CD14-positive monocyte (primary cell): ENCODE data around the gene MMUT. TPM values are rescaled to one million over a fixed set of nuclear protein-coding genes. Genes with fewer than 3 reads are reported as not detected.

Source experiments
- DNase-seq, 3 donors: peaks; one replicate each; pipeline ENCODE4 v3.0.0-alpha.2; 2011 to 2022
- H2AFZ ChIP-seq: 2 replicates; pipeline ENCODE4 v1.6.0; 2012; ENCODE audit warnings: mild to moderate bottlenecking, low read depth, low read length, inconsistent platforms; ENCODE audit not compliant: insufficient read depth, poor library complexity, severe bottlenecking
- H3K27ac ChIP-seq, 2 donors: 1 replicate in 1 of 2; 2 replicates in 1 of 2; pipeline ENCODE4 v1.5.1; 2012 to 2013; ENCODE audit warnings: low read length in 2 of 2, control low read depth in 1 of 2, inconsistent platforms in 1 of 2, low read depth in 1 of 2, mild to moderate bottlenecking in 1 of 2
- H3K27me3 ChIP-seq, 2 donors: one replicate each; pipeline versions ENCODE4 v1.6.0 to v1.6.1; 2011 to 2013; ENCODE audit warnings: low read length in 2 of 2; ENCODE audit not compliant: control insufficient read depth in 2 of 2, insufficient read depth in 2 of 2
- H3K36me3 ChIP-seq, 2 donors: replicated peaks in 1 of 2; 1 replicate in 1 of 2; 2 replicates in 1 of 2; pipeline versions ENCODE4 v1.5.1 to v1.6.1; 2012 to 2013; ENCODE audit warnings: low read length in 2 of 2, control low read depth in 1 of 2, inconsistent platforms in 1 of 2, mild to moderate bottlenecking in 1 of 2; ENCODE audit not compliant: insufficient read depth in 2 of 2, control insufficient read depth in 1 of 2
- H3K4me1 ChIP-seq, 2 donors: 1 replicate in 1 of 2; 2 replicates in 1 of 2; pipeline versions ENCODE4 v1.5.1 to v1.6.1; 2012 to 2013; ENCODE audit warnings: low read length in 2 of 2, control low read depth in 1 of 2, inconsistent platforms in 1 of 2, mild to moderate bottlenecking in 1 of 2, moderate library complexity in 1 of 2; ENCODE audit not compliant: insufficient read depth in 2 of 2, control insufficient read depth in 1 of 2
- H3K4me2 ChIP-seq: replicated peaks from 2 replicates; pipeline ENCODE3; 2012; ENCODE audit warnings: low read length, moderate library complexity, mild to moderate bottlenecking; ENCODE audit not compliant: poor library complexity, severe bottlenecking; ENCODE audit errors: extremely low read depth
- H3K4me3 ChIP-seq, 3 experiments: fragments of 200-600 bp in 1 of 3; sonication (generic) in 1 of 3; replicated peaks in 1 of 3; 1 replicate in 2 of 3; 2 replicates in 1 of 3; pipeline ENCODE4 v1.5.1; 2011 to 2013; ENCODE audit warnings: low read length in 3 of 3, mild to moderate bottlenecking in 3 of 3, control low read depth in 2 of 3, low read depth in 2 of 3, inconsistent platforms in 1 of 3, moderate library complexity in 1 of 3
- H3K79me2 ChIP-seq: 2 replicates; pipeline ENCODE4 v1.6.0; 2012; ENCODE audit warnings: mild to moderate bottlenecking, control low read depth, inconsistent platforms, low read length, moderate library complexity; ENCODE audit not compliant: insufficient read depth
- H3K9ac ChIP-seq: 2 replicates; pipeline ENCODE4 v1.6.0; 2017; ENCODE audit warnings: low read length, mild to moderate bottlenecking; ENCODE audit not compliant: insufficient read depth, poor library complexity, severe bottlenecking
- H3K9me3 ChIP-seq, 2 donors: replicated peaks in 1 of 2; 1 replicate in 1 of 2; 2 replicates in 1 of 2; pipeline versions ENCODE4 v1.5.1 to v1.6.1; 2012 to 2013; ENCODE audit warnings: low read length in 2 of 2, control low read depth in 1 of 2; ENCODE audit not compliant: control insufficient read depth in 1 of 2, insufficient read depth in 1 of 2
- H4K20me1 ChIP-seq: 2 replicates; pipeline ENCODE4 v1.6.0; 2012; ENCODE audit warnings: mild to moderate bottlenecking, low read length, control low read depth, moderate library complexity; ENCODE audit not compliant: insufficient read depth
- H3K27ac Mint-ChIP-seq, 7 donors: one replicate each; pipeline ENCODE4 v1.8.0; 2020; ENCODE audit warnings: mild to moderate bottlenecking in 7 of 7, mixed read lengths in 7 of 7, moderate library complexity in 6 of 7, inconsistent platforms in 2 of 7
- H3K27me3 Mint-ChIP-seq, 3 donors: one replicate each; pipeline ENCODE4 v1.8.0; 2021 to 2022; ENCODE audit warnings: low read depth in 3 of 3, mild to moderate bottlenecking in 3 of 3, mixed read lengths in 3 of 3, moderate library complexity in 3 of 3, inconsistent platforms in 1 of 3
- H3K36me3 Mint-ChIP-seq, 2 donors: one replicate each; pipeline ENCODE4 v1.8.0; 2020; ENCODE audit warnings: mixed read lengths in 2 of 2, inconsistent platforms in 1 of 2, mild to moderate bottlenecking in 1 of 2
- H3K4me1 Mint-ChIP-seq: one replicate; pipeline ENCODE4 v1.8.0; 2020; ENCODE audit warnings: mild to moderate bottlenecking, mixed read lengths
- H3K4me3 Mint-ChIP-seq, 2 donors: one replicate each; pipeline ENCODE4 v1.8.0; 2020; ENCODE audit warnings: mild to moderate bottlenecking in 2 of 2, mixed read lengths in 2 of 2, moderate library complexity in 1 of 2
- H3K9me3 Mint-ChIP-seq, 7 donors: one replicate each; pipeline ENCODE4 v1.8.0; 2020 to 2022; ENCODE audit warnings: mixed read lengths in 7 of 7, mild to moderate bottlenecking in 6 of 7, moderate library complexity in 6 of 7, inconsistent platforms in 2 of 7
- CTCF ChIP-seq: fragments of 200-600 bp; IDR thresholded peaks from one replicate; pipeline ENCODE4 v1.8.0; 2022; ENCODE audit warnings: antibody characterized with exemption, mild to moderate bottlenecking
- WGBS: methylation state at CpG from one replicate; pipeline ENCODE4 v1.1.5; 2013; ENCODE audit warnings: missing lambda C conversion rate; ENCODE audit not compliant: insufficient coverage; 5-methylcytosine and 5-hydroxymethylcytosine counted together
- intact Hi-C, 2 donors: fragments of 100-400 bp; cut with micrococcal nuclease; formaldehyde crosslinking; loops; one replicate each; pipeline versions ENCODE4 v1.15.0 to v1.15.1; 2023
- polyA plus RNA-seq, 3 donors: library from polyadenylated mRNA; depleted of rRNA in 1 of 3; unstranded in 2 of 3; stranded (reverse) in 1 of 3; fragments of 300-500 nt in 2 of 3; fragments of >200 nt in 1 of 3; fragmentation: Illumina TruSeq in 2 of 3; gene quantifications; 1 replicate in 2 of 3; 2 replicates in 1 of 3; pipeline ENCODE4 v1.2.3, GENCODE V29; 2012 to 2021

MMUT gene
- polyA plus RNA-seq, 3 donors = 3.2 to 9.2 (median 6.4) TPM

- no peak overlapping the region for H3K4me2 ChIP-seq
- no peaks in the 10 kb centered on the region for H3K9me3 ChIP-seq
- no CpG with 5 or more reads among the region's 3 CpGs for WGBS
- Mint-ChIP-seq H3K27ac (no peak overlapping the region), H3K4me3 (no peak overlapping the region), H3K4me1 (peaks cover 10% of the 10 kb centered on the region), H3K9me3 (no peaks in the 10 kb centered on the region), H3K27me3 (no peaks in the 10 kb centered on the region), H3K36me3 (peaks cover 33 to 44% of the 10 kb centered on the region in 2 donors)
- intact Hi-C loops = no loop called here
- peaks cover 4% of the 10 kb centered on the region for H3K79me2 ChIP-seq
- no peak for DNase-seq
- H3K4me3 ChIP-seq = no peak overlapping the region
- peaks cover 33 to 68% of the 10 kb centered on the region in 2 donors for H3K36me3 ChIP-seq
- H2AFZ ChIP-seq = no peak overlapping the region
- H3K9ac ChIP-seq = no peak overlapping the region
- H3K27ac ChIP-seq = no peak overlapping the region
- TF ChIP-seq CTCF = no peak
- H4K20me1 ChIP-seq = no peaks in the 10 kb centered on the region
- peaks cover 0 to 6% of the 10 kb centered on the region in 2 donors for H3K4me1 ChIP-seq
- no peaks in the 10 kb centered on the region for H3K27me3 ChIP-seq
Observed at GRCh38 chr6:49454787-49455709, 8.0 kb downstream of the MMUT start.

DNA sequence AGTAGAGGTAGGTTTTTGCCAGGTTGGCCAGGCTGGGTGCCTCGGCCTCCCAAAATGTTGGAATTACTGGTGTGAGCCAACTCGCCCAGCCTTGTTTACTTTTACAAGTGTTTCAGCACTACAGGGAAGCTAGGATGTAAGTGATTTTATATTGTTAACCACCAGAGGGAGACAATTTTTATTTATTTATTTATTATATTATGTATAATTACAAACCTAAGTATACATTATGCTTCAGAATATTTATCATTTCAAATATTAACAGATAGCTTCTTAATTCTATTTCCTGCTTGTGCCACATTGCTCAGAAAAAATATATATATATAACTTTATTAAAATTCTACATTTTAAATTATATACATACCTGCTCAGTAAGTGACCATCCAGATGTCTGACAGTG, 9.8 kb downstream of the MMUT start:
- no peaks in the 10 kb centered on the region for H3K4me1 ChIP-seq
- H3K9me3 ChIP-seq = no peaks in the 10 kb centered on the region
- Mint-ChIP-seq H3K27me3 (no peaks in the 10 kb centered on the region), H3K36me3 (peaks cover 45 to 54% of the 10 kb centered on the region in 2 donors), H3K4me3 (no peak overlapping the region), H3K9me3 (no peaks in the 10 kb centered on the region), H3K4me1 (no peaks in the 10 kb centered on the region), H3K27ac (no peak overlapping the region)
- H2AFZ ChIP-seq = no peak overlapping the region
- H3K36me3 ChIP-seq = peaks cover 48 to 75% of the 10 kb centered on the region in 2 donors
- no peak for DNase-seq
- H4K20me1 ChIP-seq = no peaks in the 10 kb centered on the region
- H3K27me3 ChIP-seq = no peaks in the 10 kb centered on the region
- H3K4me3 ChIP-seq = no peak overlapping the region
- H3K9ac ChIP-seq = no peak overlapping the region
- WGBS = no CpG with 5 or more reads among the region's 2 CpGs
- H3K79me2 ChIP-seq = no peaks in the 10 kb centered on the region
- no peak overlapping the region for H3K27ac ChIP-seq
- TF ChIP-seq CTCF = peak; percentile 66
- intact Hi-C loops = no loop called here
- no peak overlapping the region for H3K4me2 ChIP-seq
